ENCODE data around the gene ACCSL. TPM values are rescaled to one million over a fixed set of nuclear protein-coding genes. Genes with fewer than 3 reads are reported as not detected.

ACCSL gene
- total and polyA plus RNA-seq, 2 donors (not counting 1 experiment from before 2014, with no cell fraction given) = not detected

- ChIA-PET CTCF (no interaction called here), POLR2A (no interaction called here)
- H3K27ac Mint-ChIP-seq = no peak overlapping the region
- H2AFZ ChIP-seq (ENCODE audit: insufficient read depth, low read depth, low read length, poor library complexity, severe bottlenecking) = no peak overlapping the region
- H3K79me2 ChIP-seq (ENCODE audit: control insufficient read depth, insufficient read depth, low read length) = no peaks in the 10 kb centered on the region
- H3K4me3 Mint-ChIP-seq = no peak overlapping the region
- no peaks in the 10 kb centered on the region for H3K4me1 Mint-ChIP-seq
- H3K27ac ChIP-seq (ENCODE audit: low read length in 2 of 2) = no peak overlapping the region
- no peaks in the 10 kb centered on the region for H4K20me1 ChIP-seq (ENCODE audit: control insufficient read depth, insufficient read depth, low read length, poor library complexity, severe bottlenecking)
- no peaks in the 10 kb centered on the region for H3K9me3 ChIP-seq (ENCODE audit: control extremely low read depth in 1 of 3, control insufficient read depth in 2 of 3, insufficient read depth in 1 of 3, low read length in 2 of 3)
- ATAC-seq (ENCODE audit: low read depth) = no peak
- no peak for TF ChIP-seq CTCF (IDR thresholded peaks at IDR 0.05)
- TF ChIP-seq EZH2 (IDR thresholded peaks at IDR 0.05; ENCODE audit: borderline replicate concordance, insufficient read depth, low read depth, low read length, poor library complexity, severe bottlenecking) = no peak
- no peaks in the 10 kb centered on the region for H3K36me3 ChIP-seq (replicated peaks in 1 of 2; ENCODE audit: control extremely low read depth in 1 of 2, control insufficient read depth in 1 of 2, extremely low read depth in 1 of 2, insufficient read depth in 2 of 2, low read length in 1 of 2)
- DNase-seq = no peak
- H3K4me3 ChIP-seq (ENCODE audit: control extremely low read depth in 1 of 5, extremely low read depth in 1 of 5, insufficient read depth in 1 of 5, low read depth in 2 of 5, low read length in 4 of 5) = no peak overlapping the region
- peaks cover 15% of the 10 kb centered on the region for H3K27me3 Mint-ChIP-seq
- no peaks in the 10 kb centered on the region for H3K4me1 ChIP-seq (ENCODE audit: control insufficient read depth in 2 of 2, insufficient read depth in 2 of 2, low read length in 2 of 2)
- no peaks in the 10 kb centered on the region for H3K9me3 Mint-ChIP-seq (ENCODE audit: insufficient read depth)
- H3K4me2 ChIP-seq (replicated peaks; ENCODE audit: low read depth, low read length, poor library complexity, severe bottlenecking) = no peak overlapping the region
- H3K9ac ChIP-seq (ENCODE audit: low read length) = no peak overlapping the region
- H3K27me3 ChIP-seq (replicated peaks in 1 of 4; ENCODE audit: control extremely low read depth in 1 of 4, control insufficient read depth in 3 of 4, insufficient read depth in 4 of 4, low read length in 3 of 4) = no peaks in the 10 kb centered on the region
- 86% methylated on average over 3 of the region's 5 CpGs for WGBS (ENCODE audit: insufficient coverage)
- intact Hi-C loops (cut with micrococcal nuclease) = no loop called here
These were observed 39.7 kb upstream of the ACCSL start for GRCh38 chr11:44008088-44008501.

- H3K27ac Mint-ChIP-seq = no peak overlapping the region
- Histone ChIP-seq H4K20me1 (ENCODE audit: control insufficient read depth, insufficient read depth, low read length, poor library complexity, severe bottlenecking) (no peaks in the 10 kb centered on the region), H3K27me3 (replicated peaks in 1 of 4; ENCODE audit: control extremely low read depth in 1 of 4, control insufficient read depth in 3 of 4, insufficient read depth in 4 of 4, low read length in 3 of 4) (no peaks in the 10 kb centered on the region), H3K4me2 (replicated peaks; ENCODE audit: low read depth, low read length, poor library complexity, severe bottlenecking) (no peak overlapping the region), H3K27ac (ENCODE audit: low read length in 2 of 2) (no peak overlapping the region), H3K4me1 (ENCODE audit: control insufficient read depth in 2 of 2, insufficient read depth in 2 of 2, low read length in 2 of 2) (no peaks in the 10 kb centered on the region), H3K36me3 (replicated peaks in 1 of 2; ENCODE audit: control extremely low read depth in 1 of 2, control insufficient read depth in 1 of 2, extremely low read depth in 1 of 2, insufficient read depth in 2 of 2, low read length in 1 of 2) (no peaks in the 10 kb centered on the region), H3K4me3 (ENCODE audit: control extremely low read depth in 1 of 5, extremely low read depth in 1 of 5, insufficient read depth in 1 of 5, low read depth in 2 of 5, low read length in 4 of 5) (no peak overlapping the region), H2AFZ (ENCODE audit: insufficient read depth, low read depth, low read length, poor library complexity, severe bottlenecking) (no peak overlapping the region), H3K79me2 (ENCODE audit: control insufficient read depth, insufficient read depth, low read length) (no peaks in the 10 kb centered on the region), H3K9me3 (ENCODE audit: control extremely low read depth in 1 of 3, control insufficient read depth in 2 of 3, insufficient read depth in 1 of 3, low read length in 2 of 3) (no peaks in the 10 kb centered on the region), H3K9ac (ENCODE audit: low read length) (no peak overlapping the region)
- no peaks in the 10 kb centered on the region for H3K4me1 Mint-ChIP-seq
- ChIA-PET POLR2A (no interaction called here), CTCF (no interaction called here)
- TF ChIP-seq EZH2 (IDR thresholded peaks at IDR 0.05; ENCODE audit: borderline replicate concordance, insufficient read depth, low read depth, low read length, poor library complexity, severe bottlenecking) (no peak), CTCF (IDR thresholded peaks at IDR 0.05) (no peak)
- peaks cover 15% of the 10 kb centered on the region for H3K27me3 Mint-ChIP-seq
- intact Hi-C loops (cut with micrococcal nuclease) = no loop called here
- ATAC-seq (ENCODE audit: low read depth) (no peak), DNase-seq (no peak)
- WGBS (ENCODE audit: insufficient coverage) = 100% methylated on average over 3 of the region's 3 CpGs
- no peaks in the 10 kb centered on the region for H3K9me3 Mint-ChIP-seq (ENCODE audit: insufficient read depth)
- no peak overlapping the region for H3K4me3 Mint-ChIP-seq
These were observed 39.1 kb upstream of the ACCSL start for GRCh38 chr11:44008698-44009097.

Measured in B cell (primary cell).